PC-9 (cell line): ENCODE results near the gene DICER1. TPM values are rescaled to one million over a fixed set of nuclear protein-coding genes. Genes with fewer than 3 reads are reported as not detected.

Experiments
- BruUV-seq: library from RNA; stranded (reverse); fragments of 400-500 nt; replicated peaks from 2 replicates; lab custom pipeline; 2021; lab: Mats Ljungman, UMichigan
- CTCF ChIA-PET: fragments of 300-600 bp; sonication (Branson Sonifier 250); formaldehyde crosslinking; loops from one replicate; lab custom pipeline; 2022; ENCODE audit warnings: antibody characterized with exemption; lab: Charles Lee
- POLR2A ChIA-PET: fragments of 300-600 bp; sonication (Branson Sonifier 250); formaldehyde crosslinking; loops from one replicate; lab custom pipeline; 2022; ENCODE audit warnings: antibody characterized with exemption; ENCODE audit not compliant: unreplicated experiment; lab: Charles Lee
- DNase-seq, 2 experiments: peaks; one replicate each; pipeline versions ENCODE4 v3.0.0 to v3.0.0-alpha.2; 2015 to 2022; ENCODE audit warnings: mixed read lengths in 1 of 2
- H2AFZ ChIP-seq: fragments of 200-600 bp; sonication (generic); 2 replicates; pipeline ENCODE4 v1.8.1; 2017; ENCODE audit warnings: antibody characterized with exemption
- H3F3A ChIP-seq: fragments of 200-600 bp; sonication (generic); 2 replicates; pipeline ENCODE4 v1.8.1; 2017; ENCODE audit warnings: antibody characterized with exemption, mild to moderate bottlenecking, low read depth; ENCODE audit not compliant: insufficient read depth
- H3K27ac ChIP-seq: fragments of 200-600 bp; sonication (generic); 2 replicates; pipeline ENCODE4 v1.6.1; 2016; ENCODE audit warnings: mixed run types
- H3K27me3 ChIP-seq: fragments of 200-600 bp; sonication (generic); 2 replicates; pipeline ENCODE4 v1.6.1; 2016; ENCODE audit warnings: low read depth, mixed run types; ENCODE audit not compliant: insufficient read depth
- H3K36me3 ChIP-seq: fragments of 200-600 bp; sonication (generic); 2 replicates; pipeline ENCODE4 v1.6.1; 2016; ENCODE audit warnings: low read depth, mixed run types
- H3K4me1 ChIP-seq: fragments of 200-600 bp; sonication (generic); replicated peaks from 2 replicates; pipeline ENCODE4 v1.6.1; 2016; ENCODE audit warnings: mixed run types; ENCODE audit not compliant: insufficient read depth
- H3K4me2 ChIP-seq: fragments of 200-600 bp; sonication (generic); 2 replicates; pipeline ENCODE4 v1.6.1; 2017; ENCODE audit warnings: mixed run types
- H3K4me3 ChIP-seq: fragments of 200-600 bp; sonication (generic); 2 replicates; pipeline ENCODE4 v1.6.1; 2016; ENCODE audit warnings: mixed run types
- H3K79me2 ChIP-seq: fragments of 200-600 bp; sonication (generic); 2 replicates; pipeline ENCODE4 v1.6.1; 2017; ENCODE audit warnings: low read depth, mixed run types
- H3K9me2 ChIP-seq: fragments of 200-600 bp; sonication (generic); 2 replicates; pipeline ENCODE4 v1.8.1; 2017; ENCODE audit warnings: mild to moderate bottlenecking; ENCODE audit not compliant: insufficient read depth
- H3K9me3 ChIP-seq: fragments of 200-600 bp; sonication (generic); 2 replicates; pipeline ENCODE4 v1.8.1; 2016; ENCODE audit warnings: low read depth; ENCODE audit not compliant: insufficient read depth
- H4K20me1 ChIP-seq: fragments of 200-600 bp; sonication (generic); 2 replicates; pipeline ENCODE4 v1.8.1; 2017; ENCODE audit not compliant: insufficient read depth
- CTCF ChIP-seq: fragments of 200-600 bp; sonication (generic); conservative IDR thresholded peaks from 2 replicates; pipeline ENCODE4 v1.6.1; 2017; ENCODE audit warnings: mixed run types, antibody characterized with exemption, mild to moderate bottlenecking, moderate library complexity
- EZH2 ChIP-seq: fragments of 200-600 bp; sonication (generic); IDR thresholded peaks from 2 replicates; pipeline ENCODE4 v1.8.0; 2017; ENCODE audit warnings: antibody characterized with exemption, low read depth
- intact Hi-C: fragments of 100-400 bp; cut with micrococcal nuclease; formaldehyde crosslinking; loops from one replicate; pipeline ENCODE4 v1.10.0; 2022; ENCODE audit not compliant: unreplicated experiment
- total RNA-seq: library from RNA; stranded (reverse); gene quantifications from 2 replicates; pipeline ENCODE4 v1.2.3, GENCODE V29; 2021

The DICER1 gene
- total RNA-seq, 1 experiment from 2014 or later: 15.1 TPM

GRCh38 chr14:95077345-95077744, 80.0 kb downstream of the DICER1 start:
- H3K27ac ChIP-seq: no peak overlapping the region
- no peak overlapping the region for H2AFZ ChIP-seq

GRCh38 chr14:95075789-95076188, 81.5 kb downstream of the DICER1 start:
- no TSS peak for BruUV-seq
- DNase-seq: no peak
- POLR2A ChIA-PET: no interaction called here
- H4K20me1 ChIP-seq: no peaks in the 10 kb centered on the region
- intact Hi-C loops: no loop called here
- no peaks in the 10 kb centered on the region for H3K79me2 ChIP-seq
- no peaks in the 10 kb centered on the region for H3F3A ChIP-seq
- CTCF ChIA-PET: no interaction called here
- no peak overlapping the region for H2AFZ ChIP-seq
- H3K4me3 ChIP-seq: no peak overlapping the region
- H3K27me3 ChIP-seq: peaks cover 69% of the 10 kb centered on the region
- no peak for TF ChIP-seq EZH2
- no peak for TF ChIP-seq CTCF
- no peaks in the 10 kb centered on the region for H3K9me3 ChIP-seq
- no peaks in the 10 kb centered on the region for H3K9me2 ChIP-seq
- H3K4me2 ChIP-seq: no peak overlapping the region
- no peaks in the 10 kb centered on the region for H3K4me1 ChIP-seq
- no peak overlapping the region for H3K27ac ChIP-seq
- H3K36me3 ChIP-seq: no peaks in the 10 kb centered on the region

More at GRCh38 chr14:95077345-95077744, 80.0 kb downstream of the DICER1 start:
- Histone ChIP-seq H3K79me2 (no peaks in the 10 kb centered on the region), H3K9me2 (no peaks in the 10 kb centered on the region), H4K20me1 (no peaks in the 10 kb centered on the region), H3F3A (no peaks in the 10 kb centered on the region), H3K4me1 (no peaks in the 10 kb centered on the region), H3K9me3 (no peaks in the 10 kb centered on the region), H3K36me3 (no peaks in the 10 kb centered on the region), H3K4me3 (no peak overlapping the region), H3K27me3 (peaks cover 56% of the 10 kb centered on the region), H3K4me2 (no peak overlapping the region)
- ChIA-PET CTCF (no interaction called here), POLR2A (no interaction called here)
- TF ChIP-seq EZH2 (no peak), CTCF (no peak)
- DNase-seq: no peak
- intact Hi-C loops: no loop called here
- no TSS peak for BruUV-seq

DNA sequence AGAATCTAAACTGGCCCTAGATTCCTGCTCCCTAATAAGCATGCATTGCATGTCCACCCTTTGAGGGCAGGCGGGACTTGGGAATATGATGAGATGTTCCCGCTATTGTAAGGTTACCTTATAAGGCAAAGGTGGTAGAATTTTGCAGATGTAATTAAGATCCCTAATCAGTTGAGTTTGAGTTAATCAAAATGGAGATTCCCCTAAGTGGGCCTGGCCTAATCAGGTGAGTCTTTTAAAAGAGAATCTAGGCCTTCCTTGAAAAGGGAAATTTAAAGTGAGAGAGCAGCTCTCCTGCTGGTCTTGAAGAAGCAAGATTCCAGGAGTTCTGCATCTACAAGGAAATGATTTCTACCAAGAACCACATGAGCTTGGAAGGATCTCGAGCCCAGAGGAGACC, 83.4 kb downstream of the DICER1 start:
- ChIA-PET CTCF (no interaction called here), POLR2A (no interaction called here)
- Histone ChIP-seq H3K79me2 (no peaks in the 10 kb centered on the region), H4K20me1 (no peaks in the 10 kb centered on the region), H2AFZ (no peak overlapping the region), H3K27ac (no peak overlapping the region), H3F3A (no peaks in the 10 kb centered on the region), H3K9me3 (no peaks in the 10 kb centered on the region), H3K9me2 (no peaks in the 10 kb centered on the region), H3K4me3 (no peak overlapping the region), H3K4me1 (no peaks in the 10 kb centered on the region), H3K36me3 (no peaks in the 10 kb centered on the region), H3K4me2 (no peak overlapping the region), H3K27me3 (peaks cover 85% of the 10 kb centered on the region)
- BruUV-seq: no TSS peak
- no peak for DNase-seq
- intact Hi-C loops: no loop called here
- TF ChIP-seq CTCF: no peak
- no peak for TF ChIP-seq EZH2
